GM18907 (cell line): Measurements from ENCODE around the gene FAM110A.
"Not testable (repeated sequence)": the region's sequence is repeated elsewhere in the genome, so short reads cannot be mapped to it uniquely, and the experiment has no call there.

Source experiments
- ATAC-seq: cut with Tn5 transposase; IDR thresholded peaks from one replicate; pipeline ENCODE4 v1.9.1; 2021; ENCODE audit warnings: mild to moderate bottlenecking, moderate library complexity; ENCODE audit not compliant: unreplicated experiment

The FAM110A gene

GRCh38 chr20:822651-823573 lies 10.6 kb upstream of the FAM110A start:
- no peak for ATAC-seq

GRCh38 chr20:823574-823902 lies 10.0 kb upstream of the FAM110A start:
- ATAC-seq = no peak

- ATAC-seq = no peak
Measured at GRCh38 chr20:824490-824889, 9.0 kb upstream of the FAM110A start.

- ATAC-seq = no peak
Measured at GRCh38 chr20:824916-825315, 8.6 kb upstream of the FAM110A start.

GRCh38 chr20:825710-826421 lies 7.6 kb upstream of the FAM110A start:
- ATAC-seq = no peak

- ATAC-seq = no peak
Measured at GRCh38 chr20:826695-827323, 6.7 kb upstream of the FAM110A start.

GRCh38 chr20:827981-828380 lies 5.5 kb upstream of the FAM110A start:
- ATAC-seq = not testable (repeated sequence)

- no peak for ATAC-seq
Measured at GRCh38 chr20:828987-829386, 4.5 kb upstream of the FAM110A start.

GRCh38 chr20:829551-829950 lies 4.0 kb upstream of the FAM110A start:
- no peak for ATAC-seq

GRCh38 chr20:830011-830521 lies 3.4 kb upstream of the FAM110A start:
- no peak for ATAC-seq

GRCh38 chr20:831251-831650 lies 2.3 kb upstream of the FAM110A start:
- ATAC-seq = no peak

GRCh38 chr20:831956-832355 lies 1.6 kb upstream of the FAM110A start:
- ATAC-seq = no peak

- ATAC-seq = no peak
Measured at GRCh38 chr20:833121-833449, 430 bp upstream of the FAM110A start.

GRCh38 chr20:834151-834746 lies 734 bp downstream of the FAM110A start:
- peak; percentile 10 for ATAC-seq

- ATAC-seq = no peak
Measured at GRCh38 chr20:835608-836045, 2.1 kb downstream of the FAM110A start.

GRCh38 chr20:836190-836589 lies 2.7 kb downstream of the FAM110A start:
- ATAC-seq = no peak

- no peak for ATAC-seq
Measured at GRCh38 chr20:839015-839414, 5.5 kb downstream of the FAM110A start.

- ATAC-seq = no peak
Measured at GRCh38 chr20:839626-840025, 6.1 kb downstream of the FAM110A start.

GRCh38 chr20:840503-840857 lies 7.0 kb downstream of the FAM110A start:
- no peak for ATAC-seq

- ATAC-seq = no peak
Measured at GRCh38 chr20:840858-841567, 7.5 kb downstream of the FAM110A start.
